HepG2 (cell line): ENCODE results near the gene AUP1. TPM values are rescaled to one million over a fixed set of nuclear protein-coding genes. Genes with fewer than 3 reads are reported as not detected.

Source experiments
- ATF1 ChIP-seq: IDR thresholded peaks from 2 replicates; pipeline ENCODE4 v1.6.1; 2016; ENCODE audit warnings: mild to moderate bottlenecking, control low read depth
- CENPT ChIP-seq: sonication (generic); formaldehyde crosslinking; IDR thresholded peaks from 2 replicates; pipeline ENCODE4 v1.8.0; 2022; ENCODE audit warnings: low read depth, mild to moderate bottlenecking, moderate library complexity, missing genetic modification reagents
- DMTF1 ChIP-seq: sonication (generic); formaldehyde crosslinking; IDR thresholded peaks from 2 replicates; pipeline ENCODE4 v1.4.0; 2020; ENCODE audit warnings: mild to moderate bottlenecking, missing genetic modification reagents
- E2F5 ChIP-seq: sonication (generic); formaldehyde crosslinking; conservative IDR thresholded peaks from 2 replicates; pipeline ENCODE4 v1.4.0; 2020; ENCODE audit warnings: missing genetic modification reagents
- GATAD1 ChIP-seq: IDR thresholded peaks from 2 replicates; pipeline ENCODE4 v1.6.1; 2016; ENCODE audit warnings: missing genetic modification reagents, missing compliant biosample characterization
- GTF2F1 ChIP-seq: fragments of 150-350 bp; IDR thresholded peaks from 2 replicates; pipeline ENCODE4 v1.6.1; 2014; ENCODE audit warnings: low read length
- HOXA5 ChIP-seq: sonication (generic); formaldehyde crosslinking; IDR thresholded peaks from 2 replicates; pipeline ENCODE4 v1.4.0; 2020; ENCODE audit warnings: missing genetic modification reagents
- PITX1 ChIP-seq: sonication (generic); formaldehyde crosslinking; IDR thresholded peaks from 2 replicates; pipeline ENCODE4 v1.5.1; 2020; ENCODE audit warnings: mild to moderate bottlenecking, missing genetic modification reagents
- RAD21 ChIP-seq: fragments of 450-650 bp; formaldehyde crosslinking; IDR thresholded peaks from 2 replicates; pipeline ENCODE4 v1.5.0; 2020; ENCODE audit warnings: mild to moderate bottlenecking
- REST ChIP-seq, 2 experiments: IDR thresholded peaks; 2 replicates each; pipeline ENCODE4 v1.6.1; 2011 to 2012; ENCODE audit warnings: low read length in 2 of 2, borderline replicate concordance in 1 of 2, low read depth in 1 of 2, mild to moderate bottlenecking in 1 of 2, moderate library complexity in 1 of 2
- TFE3 ChIP-seq: IDR thresholded peaks from 2 replicates; pipeline ENCODE4 v1.6.1; 2016
- YY1 ChIP-seq: IDR thresholded peaks from 2 replicates; pipeline ENCODE4 v1.6.1; 2011; ENCODE audit warnings: low read length, low read depth, moderate library complexity, mild to moderate bottlenecking; ENCODE audit not compliant: insufficient read depth, insufficient replicate concordance
- ZBTB38 ChIP-seq: sonication (generic); formaldehyde crosslinking; IDR thresholded peaks from 2 replicates; pipeline ENCODE4 v1.5.1; 2020; ENCODE audit warnings: mild to moderate bottlenecking, missing genetic modification reagents
- ZFP36L1 ChIP-seq: sonication (generic); formaldehyde crosslinking; IDR thresholded peaks from 2 replicates; pipeline ENCODE4 v1.8.0; 2022; ENCODE audit warnings: mild to moderate bottlenecking, missing genetic modification reagents, moderate library complexity
- ZNF33A ChIP-seq: sonication (generic); formaldehyde crosslinking; IDR thresholded peaks from 2 replicates; pipeline ENCODE4 v1.5.1; 2020; ENCODE audit warnings: missing genetic modification reagents, mild to moderate bottlenecking, moderate library complexity, borderline replicate concordance
- ZNF503 ChIP-seq: sonication (generic); formaldehyde crosslinking; IDR thresholded peaks from 2 replicates; pipeline ENCODE4 v1.4.0; 2020; ENCODE audit warnings: missing genetic modification reagents
- ZSCAN29 ChIP-seq: sonication (generic); formaldehyde crosslinking; conservative IDR thresholded peaks from 2 replicates; pipeline ENCODE4 v1.4.0; 2020; ENCODE audit warnings: mild to moderate bottlenecking, missing genetic modification reagents
- polyA plus RNA-seq, 8 experiments: library from polyadenylated mRNA; depleted of rRNA in 3 of 8; stranded (reverse) in 7 of 8; unstranded in 1 of 8; fragments of >200 nt; fragmentation: Illumina TruSeq in 4 of 8; extraction: Trizol in 4 of 8; gene quantifications; 2 replicates each; pipeline versions ENCODE4 v1.2.1 to v1.2.3, GENCODE V29; 2011 to 2016; ENCODE audit warnings: low read depth in 4 of 8, missing spikeins in 1 of 8, mixed read lengths in 1 of 8; ENCODE audit not compliant: insufficient read depth in 1 of 8
- total RNA-seq, 5 experiments: library from RNA; depleted of rRNA; stranded (reverse); fragments of >200 nt; fragmentation: Illumina TruSeq; extraction: Trizol; gene quantifications; 2 replicates each; pipeline ENCODE4 v1.2.3, GENCODE V29; 2016; ENCODE audit warnings: low read depth in 1 of 5

The AUP1 gene
- total and polyA plus RNA-seq, 2 of the 13 experiments (the other 11 are each of a cell fraction or from before 2014, with no cell fraction given) = 174 to 267 TPM

GRCh38 chr2:74496997-74497776 is 32.3 kb downstream of the AUP1 start (continued):
- TF ChIP-seq E2F5 (CRISPR knock-in tag) (no peak), ZFP36L1 (peak; percentile 72; the same call in 1 of the 2 replicates), CENPT (0 out of 2 replicates have a peak, but pooled peaks have one; percentile 34), ZBTB38 (CRISPR knock-in tag) (no peak), REST (IDR thresholded peaks at IDR 0.05; ENCODE audit: borderline replicate concordance in 1 of 2, low read depth in 1 of 2, low read length in 2 of 2) (no peak), PITX1 (CRISPR knock-in tag) (peak; percentile 81), HOXA5 (peak; percentile 30; the same call in 1 of the 2 replicates), ZNF33A (CRISPR knock-in tag) (no peak), TFE3 (CRISPR knock-in tag) (0 out of 2 replicates have a peak, but pooled peaks have one; percentile 21), GATAD1 (CRISPR knock-in tag) (peak; percentile 21; the same call in 1 of the 2 replicates), YY1 (no peak), ATF1 (CRISPR knock-in tag) (no peak), RAD21 (CRISPR knock-in tag) (peak; percentile 7; the same call in 1 of the 2 replicates), ZSCAN29 (CRISPR knock-in tag) (0 out of 2 replicates have a peak, but pooled peaks have one; percentile 58), GTF2F1 (peak; percentile 94; the same call in 1 of the 2 replicates), DMTF1 (peak; percentile 10; the same call in 1 of the 2 replicates), ZNF503 (CRISPR knock-in tag) (no peak)
